ENCODE data around the gene KRT6A. TPM values are rescaled to one million over a fixed set of nuclear protein-coding genes. Genes with fewer than 3 reads are reported as not detected.

Gene KRT6A
- polyA plus RNA-seq, 2 of the 4 experiments (the other 2 are of a cell fraction) = 0.04 to 0.14 TPM

DNA sequence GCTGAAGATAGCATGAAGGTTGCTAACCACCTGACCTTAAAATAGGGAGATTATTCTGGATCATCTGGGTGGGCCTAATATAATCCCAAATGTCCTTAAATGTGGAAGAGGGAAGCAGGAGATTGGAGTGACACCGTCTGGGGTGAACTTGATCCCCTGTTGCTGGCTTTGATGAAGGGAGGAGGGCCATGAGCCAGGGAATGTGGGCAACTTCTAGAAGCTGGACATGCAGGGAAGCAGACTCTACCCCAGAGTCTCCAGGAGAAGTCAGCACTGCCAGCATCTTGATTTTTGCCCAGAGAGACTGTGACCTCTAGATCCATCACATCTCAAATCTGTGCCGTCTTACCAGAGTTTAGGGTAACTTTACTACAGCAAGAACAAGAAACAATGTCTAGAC, 36.4 kb upstream of the KRT6A start:
- ATAC-seq (no peak), FAIRE-seq (no peak), DNase-seq (ENCODE audit: low read depth in 1 of 2, low spot score in 1 of 2) (no peak)
- TF ChIP-seq RNF2 (IDR thresholded peaks at IDR 0.05; ENCODE audit: borderline replicate concordance, low read depth) = no peak
- TF ChIP-seq RCOR1 (IDR thresholded peaks at IDR 0.05; ENCODE audit: low read depth, low read length) = no peak
- TF ChIP-seq NR3C1 (IDR thresholded peaks at IDR 0.05) = no peak
- no peak for TF ChIP-seq FOXS1 (CRISPR knock-in tag; IDR thresholded peaks at IDR 0.05)
- TF ChIP-seq, protein P1, sequence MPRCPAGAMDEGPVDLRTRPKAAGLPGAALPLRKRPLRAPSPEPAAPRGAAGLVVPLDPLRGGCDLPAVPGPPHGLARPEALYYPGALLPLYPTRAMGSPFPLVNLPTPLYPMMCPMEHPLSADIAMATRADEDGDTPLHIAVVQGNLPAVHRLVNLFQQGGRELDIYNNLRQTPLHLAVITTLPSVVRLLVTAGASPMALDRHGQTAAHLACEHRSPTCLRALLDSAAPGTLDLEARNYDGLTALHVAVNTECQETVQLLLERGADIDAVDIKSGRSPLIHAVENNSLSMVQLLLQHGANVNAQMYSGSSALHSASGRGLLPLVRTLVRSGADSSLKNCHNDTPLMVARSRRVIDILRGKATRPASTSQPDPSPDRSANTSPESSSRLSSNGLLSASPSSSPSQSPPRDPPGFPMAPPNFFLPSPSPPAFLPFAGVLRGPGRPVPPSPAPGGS (IDR thresholded peaks at IDR 0.05) = no peak
- TF ChIP-seq HOXB13 (CRISPR knock-in tag; IDR thresholded peaks at IDR 0.05; ENCODE audit: low read depth) = no peak
- TF ChIP-seq FOSL2 (IDR thresholded peaks at IDR 0.05) = no peak
- TF ChIP-seq FOSL2 (CRISPR knock-in tag; IDR thresholded peaks at IDR 0.05) = no peak
- no peak for TF ChIP-seq ELK1 (IDR thresholded peaks at IDR 0.05; ENCODE audit: low read depth, low read length)
- no peak for TF ChIP-seq ZFP36 (IDR thresholded peaks at IDR 0.05; ENCODE audit: borderline replicate concordance, partially characterized antibody)
- TF ChIP-seq RARB (CRISPR knock-in tag; IDR thresholded peaks at IDR 0.05) = no peak
- no peak for TF ChIP-seq RAD21 (conservative IDR thresholded peaks at IDR 0.05 in 1 of 2, IDR thresholded peaks at IDR 0.05 in 1 of 2)
- no peaks in the 10 kb centered on the region for H3K9me3 ChIP-seq
- WGBS (ENCODE audit: missing lambda C conversion rate) = 81% methylated on average over 2 of the region's 2 CpGs
- ChIA-PET CTCF (interaction anchor here (1.1 to 2.7 kb wide), 5 partner anchors 12 to 336 kb away, joined by 3 to 10 read pairs (median 4); no protein-coding TSS in a partner anchor), POLR2A (no interaction called here)
- H3K27ac ChIP-seq = no peak overlapping the region
- no peaks in the 10 kb centered on the region for H3K4me1 ChIP-seq
- no peak overlapping the region for H3K4me2 ChIP-seq
- no peak overlapping the region for H3K4me3 ChIP-seq

GRCh38 chr12:52528641-52529143, 35.6 kb upstream of the KRT6A start:
- DNase-seq (ENCODE audit: low read depth in 1 of 2, low spot score in 1 of 2) = no peak
- H3K4me2 ChIP-seq = no peak overlapping the region
- H3K27ac ChIP-seq = no peak overlapping the region
- TF ChIP-seq FOSL2 (IDR thresholded peaks at IDR 0.05) = no peak
- TF ChIP-seq FOSL2 (CRISPR knock-in tag; IDR thresholded peaks at IDR 0.05) = no peak
- TF ChIP-seq HOXB13 (CRISPR knock-in tag; IDR thresholded peaks at IDR 0.05; ENCODE audit: low read depth) = no peak
- TF ChIP-seq ZC3H11A (IDR thresholded peaks at IDR 0.05) = no peak
- no peak overlapping the region for H3K4me3 ChIP-seq
- no peak for ATAC-seq
- ChIA-PET CTCF (interaction anchor here (0.8 to 1.8 kb wide), 4 partner anchors 12 to 371 kb away, joined by 3 to 8 read pairs (median 4); no protein-coding TSS in a partner anchor), POLR2A (no interaction called here)
- H3K4me1 ChIP-seq = no peaks in the 10 kb centered on the region
- H3K9me3 ChIP-seq = no peaks in the 10 kb centered on the region
- no peak for FAIRE-seq
- 61% methylated on average over 7 of the region's 8 CpGs for WGBS (ENCODE audit: missing lambda C conversion rate)

DNA sequence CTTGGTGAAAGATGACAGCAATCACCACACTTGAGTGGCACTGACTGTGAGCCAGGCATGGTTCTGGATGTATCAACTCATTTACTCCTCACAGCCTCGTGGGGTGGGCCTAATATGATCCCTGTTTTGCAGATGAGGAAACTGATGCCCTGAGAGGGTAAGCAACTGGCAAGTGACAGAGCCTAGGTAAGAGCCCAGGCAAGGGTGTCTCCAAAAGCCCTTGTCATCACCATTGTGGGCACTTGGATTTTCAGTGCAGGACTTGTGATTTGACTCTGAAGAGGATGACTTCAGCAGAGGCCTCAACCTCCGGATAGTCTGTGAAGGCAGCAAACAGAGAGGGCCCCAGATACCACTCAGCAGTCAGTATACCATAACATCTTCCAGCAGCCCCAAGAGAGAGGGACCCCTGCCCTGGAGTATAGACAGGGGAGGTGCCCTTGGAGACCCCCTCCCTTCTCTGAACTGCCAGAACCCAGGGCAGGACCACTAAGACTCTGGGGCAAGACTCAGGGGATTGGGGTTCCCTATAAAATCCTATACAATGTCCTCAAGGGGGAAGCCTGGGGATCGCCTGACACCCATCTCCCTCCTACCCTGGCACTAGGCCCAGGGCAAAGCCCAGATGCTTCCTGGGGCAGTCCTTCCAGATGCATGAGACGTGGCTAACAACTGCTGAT, 34.2 kb upstream of the KRT6A start:
- H3K27ac ChIP-seq = no peak overlapping the region
- FAIRE-seq = no peak
- H3K4me1 ChIP-seq = peaks cover 8% of the 10 kb centered on the region; the same call in 2 of the 3 replicates
- H3K4me2 ChIP-seq = no peak overlapping the region
- H3K9me3 ChIP-seq = no peaks in the 10 kb centered on the region
- 31% methylated on average over 4 of the region's 4 CpGs for WGBS (ENCODE audit: missing lambda C conversion rate)
- CTCF ChIA-PET = interaction anchor here (1.3 to 1.8 kb wide), 2 partner anchors 20 to 358 kb away, joined by 3 to 8 read pairs; no protein-coding TSS in a partner anchor
- no peak for TF ChIP-seq MAZ (IDR thresholded peaks at IDR 0.05; ENCODE audit: borderline replicate concordance, low read depth, low read length)
- no peak for TF ChIP-seq RCOR1 (IDR thresholded peaks at IDR 0.05; ENCODE audit: low read depth, low read length)
- no peak for TF ChIP-seq ZNF302 (CRISPR knock-in tag; IDR thresholded peaks at IDR 0.05)
- no peak for TF ChIP-seq EP300 (IDR thresholded peaks at IDR 0.05)
- TF ChIP-seq, protein P2, sequence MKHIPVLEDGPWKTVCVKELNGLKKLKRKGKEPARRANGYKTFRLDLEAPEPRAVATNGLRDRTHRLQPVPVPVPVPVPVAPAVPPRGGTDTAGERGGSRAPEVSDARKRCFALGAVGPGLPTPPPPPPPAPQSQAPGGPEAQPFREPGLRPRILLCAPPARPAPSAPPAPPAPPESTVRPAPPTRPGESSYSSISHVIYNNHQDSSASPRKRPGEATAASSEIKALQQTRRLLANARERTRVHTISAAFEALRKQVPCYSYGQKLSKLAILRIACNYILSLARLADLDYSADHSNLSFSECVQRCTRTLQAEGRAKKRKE (CRISPR knock-in tag; IDR thresholded peaks at IDR 0.05; ENCODE audit: low read depth) = no peak
- no peak for TF ChIP-seq PHF8 (IDR thresholded peaks at IDR 0.05; ENCODE audit: borderline replicate concordance, low read depth)
- TF ChIP-seq GATA3 (IDR thresholded peaks at IDR 0.05; ENCODE audit: borderline replicate concordance) = no peak
- no peak for TF ChIP-seq CHD4 (IDR thresholded peaks at IDR 0.05; ENCODE audit: borderline replicate concordance)
- TF ChIP-seq NPAS2 (CRISPR knock-in tag; IDR thresholded peaks at IDR 0.05; ENCODE audit: borderline replicate concordance) = no peak
- no peak for TF ChIP-seq ESRRA (IDR thresholded peaks at IDR 0.05; ENCODE audit: borderline replicate concordance, low read length)
- no peak for DNase-seq (ENCODE audit: low read depth in 1 of 2, low spot score in 1 of 2)
- no peak for ATAC-seq
- POLR2A ChIA-PET = no interaction called here
- no peak overlapping the region for H3K4me3 ChIP-seq
